ENCODE measurements around the gene KRT5.

DNA sequence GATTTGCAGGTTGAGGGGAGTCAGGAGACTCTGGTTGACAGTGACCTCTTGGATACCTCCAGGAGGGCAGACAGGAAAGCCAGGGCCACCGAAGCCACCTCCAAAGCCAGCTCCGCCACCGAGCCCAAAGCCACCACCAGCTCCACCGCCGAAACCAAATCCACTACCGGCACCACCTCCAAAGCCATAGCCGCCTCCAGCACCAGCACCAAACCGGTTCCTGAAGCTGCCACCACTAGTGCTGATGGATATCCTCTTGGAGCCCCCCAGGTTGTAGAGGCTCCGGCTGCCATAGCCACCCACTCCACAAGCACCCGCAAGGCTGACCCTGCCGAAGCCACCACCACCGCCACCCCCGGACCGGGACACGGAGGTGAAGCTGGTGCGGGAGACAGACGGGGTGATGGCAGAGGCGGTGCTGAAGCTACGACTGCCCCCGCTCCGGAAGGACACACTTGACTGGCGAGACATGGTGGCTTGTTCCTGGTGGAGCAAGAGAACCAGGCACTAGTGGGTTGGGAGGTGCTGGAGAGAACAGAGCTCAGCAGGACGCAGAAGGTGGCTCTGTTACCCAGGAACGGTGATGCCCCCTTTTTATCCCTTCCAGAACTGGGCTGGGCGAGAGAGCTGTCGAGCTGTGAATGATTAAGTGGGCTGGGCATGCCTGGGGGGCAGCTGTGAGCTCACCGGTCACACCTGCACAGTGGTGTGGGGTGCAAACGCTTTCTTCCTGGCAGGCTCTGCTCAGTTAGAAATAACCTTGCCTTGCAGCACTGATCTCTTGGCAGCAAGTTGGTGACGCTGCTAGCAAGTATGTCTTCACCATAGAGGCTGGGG, at the start of gene KRT5:
- TF ChIP-seq, protein P1, sequence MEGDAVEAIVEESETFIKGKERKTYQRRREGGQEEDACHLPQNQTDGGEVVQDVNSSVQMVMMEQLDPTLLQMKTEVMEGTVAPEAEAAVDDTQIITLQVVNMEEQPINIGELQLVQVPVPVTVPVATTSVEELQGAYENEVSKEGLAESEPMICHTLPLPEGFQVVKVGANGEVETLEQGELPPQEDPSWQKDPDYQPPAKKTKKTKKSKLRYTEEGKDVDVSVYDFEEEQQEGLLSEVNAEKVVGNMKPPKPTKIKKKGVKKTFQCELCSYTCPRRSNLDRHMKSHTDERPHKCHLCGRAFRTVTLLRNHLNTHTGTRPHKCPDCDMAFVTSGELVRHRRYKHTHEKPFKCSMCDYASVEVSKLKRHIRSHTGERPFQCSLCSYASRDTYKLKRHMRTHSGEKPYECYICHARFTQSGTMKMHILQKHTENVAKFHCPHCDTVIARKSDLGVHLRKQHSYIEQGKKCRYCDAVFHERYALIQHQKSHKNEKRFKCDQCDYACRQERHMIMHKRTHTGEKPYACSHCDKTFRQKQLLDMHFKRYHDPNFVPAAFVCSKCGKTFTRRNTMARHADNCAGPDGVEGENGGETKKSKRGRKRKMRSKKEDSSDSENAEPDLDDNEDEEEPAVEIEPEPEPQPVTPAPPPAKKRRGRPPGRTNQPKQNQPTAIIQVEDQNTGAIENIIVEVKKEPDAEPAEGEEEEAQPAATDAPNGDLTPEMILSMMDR (IDR thresholded peaks at IDR 0.05; ENCODE audit: poor library complexity), result no peak
- TF ChIP-seq EZH2 (IDR thresholded peaks at IDR 0.05; ENCODE audit: borderline replicate concordance), result no peak
